GM12875 (cell line): ENCODE data around the gene KLHL33.

ENCODE experiments used
- H3K4me3 ChIP-seq: one replicate; pipeline ENCODE4 v1.5.1; 2011; ENCODE audit warnings: low read depth, low read length, control low read depth
- TF ChIP-seq, protein P1 (sequence below): IDR thresholded peaks from 2 replicates; pipeline ENCODE4 v1.5.1; 2011; ENCODE audit warnings: low read depth, mild to moderate bottlenecking, control low read depth, inconsistent platforms, low read length, moderate library complexity, borderline replicate concordance; ENCODE audit not compliant: insufficient read depth

Gene KLHL33

GRCh38 chr14:20441461-20441860, 5.5 kb upstream of the KLHL33 start:
- TF ChIP-seq, protein P1, sequence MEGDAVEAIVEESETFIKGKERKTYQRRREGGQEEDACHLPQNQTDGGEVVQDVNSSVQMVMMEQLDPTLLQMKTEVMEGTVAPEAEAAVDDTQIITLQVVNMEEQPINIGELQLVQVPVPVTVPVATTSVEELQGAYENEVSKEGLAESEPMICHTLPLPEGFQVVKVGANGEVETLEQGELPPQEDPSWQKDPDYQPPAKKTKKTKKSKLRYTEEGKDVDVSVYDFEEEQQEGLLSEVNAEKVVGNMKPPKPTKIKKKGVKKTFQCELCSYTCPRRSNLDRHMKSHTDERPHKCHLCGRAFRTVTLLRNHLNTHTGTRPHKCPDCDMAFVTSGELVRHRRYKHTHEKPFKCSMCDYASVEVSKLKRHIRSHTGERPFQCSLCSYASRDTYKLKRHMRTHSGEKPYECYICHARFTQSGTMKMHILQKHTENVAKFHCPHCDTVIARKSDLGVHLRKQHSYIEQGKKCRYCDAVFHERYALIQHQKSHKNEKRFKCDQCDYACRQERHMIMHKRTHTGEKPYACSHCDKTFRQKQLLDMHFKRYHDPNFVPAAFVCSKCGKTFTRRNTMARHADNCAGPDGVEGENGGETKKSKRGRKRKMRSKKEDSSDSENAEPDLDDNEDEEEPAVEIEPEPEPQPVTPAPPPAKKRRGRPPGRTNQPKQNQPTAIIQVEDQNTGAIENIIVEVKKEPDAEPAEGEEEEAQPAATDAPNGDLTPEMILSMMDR: no peak
- H3K4me3 ChIP-seq: no peak overlapping the region

GRCh38 chr14:20440882-20441281, 4.9 kb upstream of the KLHL33 start:
- TF ChIP-seq, protein P1: no peak
- no peak overlapping the region for H3K4me3 ChIP-seq

- no peak overlapping the region for H3K4me3 ChIP-seq
- TF ChIP-seq, protein P1: no peak
Observed at GRCh38 chr14:20440465-20440864, 4.5 kb upstream of the KLHL33 start.

DNA sequence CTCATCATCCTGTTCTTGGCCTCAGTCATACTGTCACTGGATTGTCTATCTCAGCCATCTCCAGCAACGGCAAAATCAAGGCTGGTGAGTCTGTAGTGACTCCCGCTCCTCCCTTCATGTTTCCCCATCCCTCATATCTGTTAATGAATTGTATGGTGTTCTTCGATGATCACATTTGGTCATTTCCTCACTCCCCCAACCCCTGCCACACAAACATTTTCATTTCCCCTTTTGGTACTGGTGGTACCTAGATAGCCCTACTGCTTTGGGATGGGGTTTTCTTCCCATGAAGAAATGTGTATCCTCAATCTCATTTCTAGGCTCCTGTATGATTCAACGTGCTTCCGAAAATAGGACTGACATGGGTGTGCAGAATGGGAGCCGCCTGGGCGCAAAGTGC, 2.7 kb upstream of the KLHL33 start:
- TF ChIP-seq, protein P1: no peak
- no peak overlapping the region for H3K4me3 ChIP-seq

- TF ChIP-seq, protein P1: no peak
- no peak overlapping the region for H3K4me3 ChIP-seq
Observed at GRCh38 chr14:20436363-20436755, 393 bp upstream of the KLHL33 start.

DNA sequence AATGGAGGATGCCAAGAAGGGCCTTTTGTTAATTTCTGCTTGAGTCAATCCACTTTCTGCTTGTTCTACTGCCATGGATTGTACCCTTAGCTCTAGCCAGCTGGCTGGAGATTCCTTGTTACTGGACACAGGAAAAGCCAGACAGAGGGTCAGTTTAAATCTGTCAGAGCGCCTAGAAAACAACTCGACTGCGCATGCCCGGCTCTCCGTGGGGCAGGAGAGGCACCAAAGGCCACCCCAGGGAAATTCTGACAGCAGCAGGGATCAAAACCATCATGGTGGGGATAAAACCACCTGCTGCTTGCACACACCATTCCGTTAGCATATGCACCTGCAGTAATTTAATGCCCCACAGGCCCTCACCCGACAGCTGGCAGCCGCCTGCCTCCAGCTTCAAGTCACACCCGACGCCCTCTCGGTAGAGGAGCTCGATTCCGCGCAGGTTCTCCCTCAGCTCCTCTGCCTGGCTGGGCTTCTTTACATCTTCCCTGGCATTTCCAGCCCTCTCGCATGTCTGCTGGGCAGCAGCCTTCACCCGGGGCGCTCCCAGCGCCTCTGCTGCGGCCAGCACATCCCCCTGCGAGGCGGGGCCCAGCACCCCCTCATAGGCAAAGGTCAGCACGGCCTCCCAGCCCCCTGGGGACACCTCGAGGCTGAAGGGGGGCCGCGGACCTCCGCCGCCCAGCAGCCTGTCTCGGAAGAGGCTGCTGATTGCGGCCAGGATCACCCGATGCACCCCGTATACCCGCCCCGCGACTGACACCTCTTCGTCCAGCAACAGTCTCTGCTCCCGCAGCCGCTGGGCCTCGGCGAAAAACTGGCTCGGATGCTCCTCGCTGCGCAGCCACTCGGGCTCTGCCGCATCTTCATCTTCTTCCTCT, 1.0 kb downstream of the KLHL33 start:
- TF ChIP-seq, protein P1: no peak
- no peak overlapping the region for H3K4me3 ChIP-seq
